ENCODE results near the gene SAFB.
"Not testable (repeated sequence)": the region's sequence is repeated elsewhere in the genome, so short reads cannot be mapped to it uniquely, and the experiment has no call there.

SAFB gene

GRCh38 chr19:5695649-5696195 is 72.8 kb downstream of the SAFB start:
- TF ChIP-seq CTCF (IDR thresholded peaks at IDR 0.05; ENCODE audit: extremely low read depth, missing control alignments) = no peak
- no peak for DNase-seq (ENCODE audit: low spot score)

- DNase-seq (ENCODE audit: low spot score) = no peak
- no peak for TF ChIP-seq CTCF (IDR thresholded peaks at IDR 0.05; ENCODE audit: extremely low read depth, missing control alignments)
Observed at GRCh38 chr19:5696196-5697021, 73.5 kb downstream of the SAFB start.

- DNase-seq (ENCODE audit: low spot score) = no peak
- TF ChIP-seq CTCF (IDR thresholded peaks at IDR 0.05; ENCODE audit: extremely low read depth, missing control alignments) = no peak
Observed at GRCh38 chr19:5697022-5697889, 74.4 kb downstream of the SAFB start.

GRCh38 chr19:5697890-5698634 is 75.2 kb downstream of the SAFB start:
- no peak for TF ChIP-seq CTCF (IDR thresholded peaks at IDR 0.05; ENCODE audit: extremely low read depth, missing control alignments)
- DNase-seq (ENCODE audit: low spot score) = no peak

- TF ChIP-seq CTCF (IDR thresholded peaks at IDR 0.05; ENCODE audit: extremely low read depth, missing control alignments) = no peak
- DNase-seq (ENCODE audit: low spot score) = no peak
Observed at GRCh38 chr19:5698635-5699422, 75.9 kb downstream of the SAFB start.

- DNase-seq (ENCODE audit: low spot score) = no peak
- TF ChIP-seq CTCF (IDR thresholded peaks at IDR 0.05; ENCODE audit: extremely low read depth, missing control alignments) = no peak
Observed at GRCh38 chr19:5700455-5701092, 77.7 kb downstream of the SAFB start.

GRCh38 chr19:5702053-5702410 is 79.1 kb downstream of the SAFB start:
- not testable (repeated sequence) for DNase-seq (ENCODE audit: low spot score)
